ENCODE data around the gene LIX1.

Gene LIX1

DNA sequence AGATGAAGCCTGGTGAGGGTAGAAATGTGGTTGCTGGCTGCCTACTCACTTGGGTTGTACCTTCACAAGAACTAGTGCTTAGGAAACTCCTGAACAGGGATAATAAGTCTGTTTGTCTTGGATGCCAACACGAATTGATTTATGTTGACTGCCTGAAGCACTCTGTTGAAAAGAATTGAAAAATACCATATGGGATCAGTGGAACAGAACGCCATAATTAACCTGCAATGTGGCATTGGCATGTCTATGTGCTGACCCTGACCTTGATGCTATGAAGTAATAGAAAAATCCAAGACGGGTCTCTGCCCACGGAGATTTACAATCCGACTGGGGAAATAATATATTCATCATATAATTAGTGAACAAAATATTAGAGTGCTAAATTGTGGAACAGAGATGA lies 10.5 kb downstream of the LIX1 start:
- H3K79me2 ChIP-seq (ENCODE audit: control insufficient read depth, low read length): no peaks in the 10 kb centered on the region
- TF ChIP-seq, protein P1, sequence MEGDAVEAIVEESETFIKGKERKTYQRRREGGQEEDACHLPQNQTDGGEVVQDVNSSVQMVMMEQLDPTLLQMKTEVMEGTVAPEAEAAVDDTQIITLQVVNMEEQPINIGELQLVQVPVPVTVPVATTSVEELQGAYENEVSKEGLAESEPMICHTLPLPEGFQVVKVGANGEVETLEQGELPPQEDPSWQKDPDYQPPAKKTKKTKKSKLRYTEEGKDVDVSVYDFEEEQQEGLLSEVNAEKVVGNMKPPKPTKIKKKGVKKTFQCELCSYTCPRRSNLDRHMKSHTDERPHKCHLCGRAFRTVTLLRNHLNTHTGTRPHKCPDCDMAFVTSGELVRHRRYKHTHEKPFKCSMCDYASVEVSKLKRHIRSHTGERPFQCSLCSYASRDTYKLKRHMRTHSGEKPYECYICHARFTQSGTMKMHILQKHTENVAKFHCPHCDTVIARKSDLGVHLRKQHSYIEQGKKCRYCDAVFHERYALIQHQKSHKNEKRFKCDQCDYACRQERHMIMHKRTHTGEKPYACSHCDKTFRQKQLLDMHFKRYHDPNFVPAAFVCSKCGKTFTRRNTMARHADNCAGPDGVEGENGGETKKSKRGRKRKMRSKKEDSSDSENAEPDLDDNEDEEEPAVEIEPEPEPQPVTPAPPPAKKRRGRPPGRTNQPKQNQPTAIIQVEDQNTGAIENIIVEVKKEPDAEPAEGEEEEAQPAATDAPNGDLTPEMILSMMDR (IDR thresholded peaks at IDR 0.05; ENCODE audit: low read depth, low read length, poor library complexity, severe bottlenecking): no peak
- no peak for TF ChIP-seq EZH2phosphoT487 (IDR thresholded peaks at IDR 0.05; ENCODE audit: borderline replicate concordance, low read length)
- H3F3A ChIP-seq (ENCODE audit: control insufficient read depth, insufficient read depth): no peaks in the 10 kb centered on the region
- H4K20me1 ChIP-seq (ENCODE audit: control insufficient read depth, insufficient read depth, low read depth, low read length): no peaks in the 10 kb centered on the region
- H3K27me3 ChIP-seq (ENCODE audit: control insufficient read depth, low read length): no peaks in the 10 kb centered on the region
- no peaks in the 10 kb centered on the region for H3K36me3 ChIP-seq (ENCODE audit: control insufficient read depth, low read length)
- H3K4me3 ChIP-seq (ENCODE audit: low read length): no peak overlapping the region
- no peaks in the 10 kb centered on the region for H3K9me3 ChIP-seq (ENCODE audit: control insufficient read depth, insufficient read depth, low read length)
- H3K9me2 ChIP-seq (replicated peaks; ENCODE audit: control insufficient read depth, low read length): no peaks in the 10 kb centered on the region
- H3K27ac ChIP-seq (ENCODE audit: low read depth, low read length): no peak overlapping the region
- peaks cover 18% of the 10 kb centered on the region for H3K4me1 ChIP-seq (ENCODE audit: control insufficient read depth, low read length)
- H3K4me2 ChIP-seq (ENCODE audit: low read length): no peak overlapping the region

DNA sequence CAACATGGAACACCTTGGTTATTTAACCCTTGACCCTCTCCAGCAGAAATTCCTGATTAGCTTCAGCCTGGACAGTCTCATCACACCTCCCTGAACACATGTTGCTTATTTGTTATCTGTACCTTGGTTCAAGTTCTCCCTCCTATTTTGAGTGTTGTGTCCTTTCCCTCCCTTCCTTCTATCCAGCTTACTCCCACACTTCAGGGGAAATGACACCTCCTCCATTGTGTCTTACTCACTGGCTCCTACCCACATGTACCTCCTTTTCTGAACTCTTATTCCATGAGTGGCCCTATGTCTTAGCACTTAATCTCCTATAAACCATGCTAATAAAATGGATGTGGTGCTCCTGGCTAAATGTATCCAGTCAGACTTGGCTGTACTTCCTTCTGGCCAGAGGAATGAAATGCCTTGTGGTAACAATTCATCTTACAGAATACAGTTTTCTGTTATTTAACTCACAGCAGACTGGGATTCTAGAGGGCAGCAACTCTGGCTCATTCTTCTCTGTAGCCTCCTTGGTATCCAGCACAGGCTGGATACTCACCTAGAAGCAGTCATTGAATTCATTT lies 11.2 kb downstream of the LIX1 start:
- no peak for TF ChIP-seq EZH2phosphoT487 (IDR thresholded peaks at IDR 0.05; ENCODE audit: borderline replicate concordance, low read length)
- TF ChIP-seq, protein P1 (IDR thresholded peaks at IDR 0.05; ENCODE audit: low read depth, low read length, poor library complexity, severe bottlenecking): no peak
- H3K79me2 ChIP-seq (ENCODE audit: control insufficient read depth, low read length): no peaks in the 10 kb centered on the region
- no peak overlapping the region for H3K4me3 ChIP-seq (ENCODE audit: low read length)
- H4K20me1 ChIP-seq (ENCODE audit: control insufficient read depth, insufficient read depth, low read depth, low read length): no peaks in the 10 kb centered on the region
- no peaks in the 10 kb centered on the region for H3K27me3 ChIP-seq (ENCODE audit: control insufficient read depth, low read length)
- no peaks in the 10 kb centered on the region for H3K9me3 ChIP-seq (ENCODE audit: control insufficient read depth, insufficient read depth, low read length)
- no peaks in the 10 kb centered on the region for H3K9me2 ChIP-seq (replicated peaks; ENCODE audit: control insufficient read depth, low read length)
- H3K4me1 ChIP-seq (ENCODE audit: control insufficient read depth, low read length): peaks cover 18% of the 10 kb centered on the region
- no peaks in the 10 kb centered on the region for H3K36me3 ChIP-seq (ENCODE audit: control insufficient read depth, low read length)
- no peaks in the 10 kb centered on the region for H3F3A ChIP-seq (ENCODE audit: control insufficient read depth, insufficient read depth)
- no peak overlapping the region for H3K4me2 ChIP-seq (ENCODE audit: low read length)
- no peak overlapping the region for H3K27ac ChIP-seq (ENCODE audit: low read depth, low read length)

DNA sequence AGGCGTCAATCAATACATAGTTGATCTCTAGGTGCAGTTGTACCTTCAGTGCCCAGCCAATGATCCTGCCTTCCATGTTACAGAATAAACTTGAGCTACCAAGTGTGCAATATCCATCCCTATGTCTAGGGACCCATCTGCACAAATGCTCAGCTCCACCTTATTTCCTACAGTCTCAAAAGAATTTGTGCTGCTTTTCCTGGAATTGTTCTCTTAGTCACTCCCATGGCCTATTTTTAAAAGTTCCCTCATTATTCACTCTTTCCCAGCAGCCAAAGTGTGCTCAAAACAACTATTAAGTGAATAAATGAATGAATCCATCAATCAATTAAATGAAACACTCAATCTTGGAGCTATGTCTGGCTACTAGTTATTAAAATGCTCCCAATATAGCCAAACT lies 14.7 kb downstream of the LIX1 start:
- H3F3A ChIP-seq (ENCODE audit: control insufficient read depth, insufficient read depth): no peaks in the 10 kb centered on the region
- no peaks in the 10 kb centered on the region for H3K36me3 ChIP-seq (ENCODE audit: control insufficient read depth, low read length)
- no peak overlapping the region for H3K4me3 ChIP-seq (ENCODE audit: low read length)
- TF ChIP-seq, protein P1 (IDR thresholded peaks at IDR 0.05; ENCODE audit: low read depth, low read length, poor library complexity, severe bottlenecking): no peak
- TF ChIP-seq EZH2phosphoT487 (IDR thresholded peaks at IDR 0.05; ENCODE audit: borderline replicate concordance, low read length): no peak
- H3K27me3 ChIP-seq (ENCODE audit: control insufficient read depth, low read length): no peaks in the 10 kb centered on the region
- peaks cover 3% of the 10 kb centered on the region; the same call in 1 of the 2 replicates for H3K4me1 ChIP-seq (ENCODE audit: control insufficient read depth, low read length)
- H4K20me1 ChIP-seq (ENCODE audit: control insufficient read depth, insufficient read depth, low read depth, low read length): no peaks in the 10 kb centered on the region
- no peaks in the 10 kb centered on the region for H3K79me2 ChIP-seq (ENCODE audit: control insufficient read depth, low read length)
- H3K4me2 ChIP-seq (ENCODE audit: low read length): no peak overlapping the region
- no peaks in the 10 kb centered on the region for H3K9me2 ChIP-seq (replicated peaks; ENCODE audit: control insufficient read depth, low read length)
- no peaks in the 10 kb centered on the region for H3K9me3 ChIP-seq (ENCODE audit: control insufficient read depth, insufficient read depth, low read length)
- H3K27ac ChIP-seq (ENCODE audit: low read depth, low read length): no peak overlapping the region
